Natural killer cell (primary cell): ENCODE measurements around the gene FAM24B. TPM values are rescaled to one million over a fixed set of nuclear protein-coding genes. Genes with fewer than 3 reads are reported as not detected.

Experiments
- ATAC-seq, 3 donors: fragments of 150-1000 bp in 2 of 3; fragments of 200-7000 bp in 1 of 3; cut with Tn5 transposase; 1 replicate in 1 of 3; 2 replicates in 2 of 3; pipeline ENCODE4 v1.10.0; 2021; ENCODE audit warnings: mild to moderate bottlenecking in 2 of 3, moderate library complexity in 2 of 3
- DNase-seq, 2 donors: peaks; one replicate each; pipeline versions ENCODE4 v3.0.0 to v3.0.0-alpha.2; 2013 to 2021; ENCODE audit warnings: mixed read lengths in 1 of 2
- H3K27ac ChIP-seq: one replicate; pipeline ENCODE4 v1.5.1; 2013; ENCODE audit warnings: mild to moderate bottlenecking, low read length
- H3K27me3 ChIP-seq: one replicate; pipeline ENCODE4 v1.6.1; 2013; ENCODE audit warnings: low read length; ENCODE audit not compliant: control insufficient read depth, insufficient read depth
- H3K36me3 ChIP-seq: one replicate; pipeline ENCODE4 v1.6.1; 2013; ENCODE audit warnings: low read length; ENCODE audit not compliant: control insufficient read depth, insufficient read depth
- H3K4me1 ChIP-seq: one replicate; pipeline ENCODE4 v1.6.1; 2013; ENCODE audit warnings: low read length; ENCODE audit not compliant: control insufficient read depth, insufficient read depth
- H3K4me3 ChIP-seq: one replicate; pipeline ENCODE4 v1.5.1; 2013; ENCODE audit warnings: low read length
- H3K9me3 ChIP-seq: one replicate; pipeline ENCODE4 v1.6.1; 2013; ENCODE audit warnings: low read length; ENCODE audit not compliant: control insufficient read depth, insufficient read depth
- H3K27ac Mint-ChIP-seq, 2 donors: one replicate each; pipeline ENCODE4 v1.8.0; 2022; ENCODE audit warnings: mild to moderate bottlenecking in 2 of 2, mixed read lengths in 2 of 2, moderate library complexity in 1 of 2
- H3K27me3 Mint-ChIP-seq, 2 donors: one replicate each; pipeline ENCODE4 v1.8.0; 2022; ENCODE audit warnings: low read depth in 2 of 2, mixed read lengths in 2 of 2
- H3K36me3 Mint-ChIP-seq: one replicate; pipeline ENCODE4 v1.8.0; 2022; ENCODE audit warnings: mixed read lengths
- H3K4me1 Mint-ChIP-seq, 2 donors: one replicate each; pipeline ENCODE4 v1.8.0; 2022; ENCODE audit warnings: mixed read lengths in 2 of 2
- H3K4me3 Mint-ChIP-seq: one replicate; pipeline ENCODE4 v1.8.0; 2022; ENCODE audit warnings: mild to moderate bottlenecking, moderate library complexity, mixed read lengths
- H3K9me3 Mint-ChIP-seq, 2 donors: one replicate each; pipeline ENCODE4 v1.8.0; 2022; ENCODE audit warnings: mixed read lengths in 2 of 2
- WGBS: methylation state at CpG from one replicate; pipeline ENCODE4 v1.1.7; 2013; ENCODE audit warnings: missing lambda C conversion rate; ENCODE audit not compliant: insufficient coverage; 5-methylcytosine and 5-hydroxymethylcytosine counted together
- intact Hi-C: fragments of 100-400 bp; cut with micrococcal nuclease; formaldehyde crosslinking; loops from one replicate; pipeline ENCODE4 v1.14.2; 2022
- total RNA-seq, 4 donors: library from RNA; stranded (reverse); fragments of 120-200 nt in 1 of 4; gene quantifications; one replicate each; pipeline versions ENCODE4 v1.2.3 to v1.2.4, GENCODE V29; 2013 to 2022
- TF ChIP-seq, protein P1 (sequence below): fragments of 200-600 bp; IDR thresholded peaks from one replicate; pipeline ENCODE4 v1.8.0; 2022; ENCODE audit warnings: antibody characterized with exemption

The FAM24B gene
- total RNA-seq, 3 donors from 2014 or later (not counting 1 experiment from before 2014, with no cell fraction given), result 6.1 to 12.6 (median 8.5) TPM

GRCh38 chr10:122850705-122851640, 28.4 kb downstream of the FAM24B start:
- Mint-ChIP-seq H3K9me3 (no peaks in the 10 kb centered on the region), H3K36me3 (no peaks in the 10 kb centered on the region), H3K27ac (no peak overlapping the region), H3K4me3 (no peak overlapping the region), H3K27me3 (no peaks in the 10 kb centered on the region), H3K4me1 (peaks cover 6 to 25% of the 10 kb centered on the region in 2 donors)
- Histone ChIP-seq H3K36me3 (peaks cover 5% of the 10 kb centered on the region), H3K27ac (no peak overlapping the region), H3K27me3 (no peaks in the 10 kb centered on the region), H3K4me3 (no peak overlapping the region), H3K9me3 (no peaks in the 10 kb centered on the region), H3K4me1 (no peaks in the 10 kb centered on the region)
- ATAC-seq (no peak), DNase-seq (no peak)
- intact Hi-C loops, result no loop called here
- WGBS, result 94% methylated on average over 5 of the region's 5 CpGs
- TF ChIP-seq, protein P1, sequence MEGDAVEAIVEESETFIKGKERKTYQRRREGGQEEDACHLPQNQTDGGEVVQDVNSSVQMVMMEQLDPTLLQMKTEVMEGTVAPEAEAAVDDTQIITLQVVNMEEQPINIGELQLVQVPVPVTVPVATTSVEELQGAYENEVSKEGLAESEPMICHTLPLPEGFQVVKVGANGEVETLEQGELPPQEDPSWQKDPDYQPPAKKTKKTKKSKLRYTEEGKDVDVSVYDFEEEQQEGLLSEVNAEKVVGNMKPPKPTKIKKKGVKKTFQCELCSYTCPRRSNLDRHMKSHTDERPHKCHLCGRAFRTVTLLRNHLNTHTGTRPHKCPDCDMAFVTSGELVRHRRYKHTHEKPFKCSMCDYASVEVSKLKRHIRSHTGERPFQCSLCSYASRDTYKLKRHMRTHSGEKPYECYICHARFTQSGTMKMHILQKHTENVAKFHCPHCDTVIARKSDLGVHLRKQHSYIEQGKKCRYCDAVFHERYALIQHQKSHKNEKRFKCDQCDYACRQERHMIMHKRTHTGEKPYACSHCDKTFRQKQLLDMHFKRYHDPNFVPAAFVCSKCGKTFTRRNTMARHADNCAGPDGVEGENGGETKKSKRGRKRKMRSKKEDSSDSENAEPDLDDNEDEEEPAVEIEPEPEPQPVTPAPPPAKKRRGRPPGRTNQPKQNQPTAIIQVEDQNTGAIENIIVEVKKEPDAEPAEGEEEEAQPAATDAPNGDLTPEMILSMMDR, result no peak

DNA sequence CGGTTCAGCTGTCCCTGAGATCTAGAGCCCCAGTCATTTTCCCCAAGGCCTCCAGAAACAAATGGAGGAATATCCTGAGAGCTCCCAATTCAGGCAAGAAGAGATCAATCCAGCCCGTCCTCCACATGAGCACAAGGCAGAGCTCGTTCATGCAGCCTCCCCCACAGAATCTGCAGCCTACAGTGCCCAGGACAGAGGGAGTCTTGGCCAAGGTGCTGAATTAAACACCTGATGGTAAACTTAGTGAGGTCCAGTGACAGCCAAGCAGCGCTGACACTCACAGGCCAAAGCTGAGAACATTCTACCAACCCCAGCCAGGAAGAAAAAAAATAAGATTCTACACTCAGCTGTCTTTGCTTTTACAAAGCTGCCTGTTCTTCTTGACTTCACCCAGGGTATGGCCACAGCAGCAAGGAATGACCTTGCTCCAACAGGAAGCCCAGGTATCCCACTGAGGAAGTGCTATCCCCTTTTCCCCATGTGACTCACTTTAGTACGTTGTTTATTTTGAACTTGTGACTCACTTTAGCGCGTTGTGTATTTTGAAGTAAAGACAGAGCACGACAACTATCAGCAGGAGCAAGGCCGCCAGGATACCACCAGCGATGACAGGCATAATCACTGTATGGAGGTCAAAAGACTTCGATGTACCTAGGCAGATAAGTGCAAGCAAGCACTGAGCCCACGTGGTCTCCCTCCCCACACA, 29.3 kb downstream of the FAM24B start:
- ATAC-seq (no peak), DNase-seq (no peak)
- Histone ChIP-seq H3K9me3 (no peaks in the 10 kb centered on the region), H3K4me3 (no peak overlapping the region), H3K4me1 (no peaks in the 10 kb centered on the region), H3K27me3 (no peaks in the 10 kb centered on the region), H3K36me3 (peaks cover 5% of the 10 kb centered on the region), H3K27ac (no peak overlapping the region)
- 85% methylated on average over 12 of the region's 12 CpGs for WGBS
- Mint-ChIP-seq H3K27me3 (no peaks in the 10 kb centered on the region), H3K9me3 (no peaks in the 10 kb centered on the region), H3K4me3 (no peak overlapping the region), H3K36me3 (no peaks in the 10 kb centered on the region), H3K27ac (no peak overlapping the region), H3K4me1 (peaks cover 6 to 16% of the 10 kb centered on the region in 2 donors)
- TF ChIP-seq, protein P1, result no peak
- intact Hi-C loops, result no loop called here

DNA sequence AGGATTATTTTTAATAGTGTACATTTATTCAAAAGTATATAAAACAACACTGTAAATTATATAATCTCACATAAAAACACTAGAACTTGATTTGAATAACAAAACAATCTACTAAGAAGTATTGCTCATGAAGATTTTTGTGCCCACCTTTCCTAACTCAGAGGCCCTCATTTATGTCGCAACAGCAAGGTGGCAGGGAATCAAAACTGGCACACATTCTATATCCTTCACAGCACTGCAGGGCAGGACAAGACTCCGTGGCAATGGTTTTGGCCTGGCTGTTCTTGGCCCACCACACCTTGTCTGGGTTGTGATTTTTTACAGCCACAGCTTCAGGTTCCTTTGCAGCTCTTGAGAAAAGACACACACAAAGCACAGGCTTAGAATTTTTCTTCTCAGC, 30.3 kb downstream of the FAM24B start:
- DNase-seq, result no peak
- Histone ChIP-seq H3K27me3 (no peaks in the 10 kb centered on the region), H3K9me3 (no peaks in the 10 kb centered on the region), H3K36me3 (peaks cover 5% of the 10 kb centered on the region), H3K4me1 (no peaks in the 10 kb centered on the region), H3K4me3 (no peak overlapping the region), H3K27ac (no peak overlapping the region)
- ATAC-seq, result no peak
- Mint-ChIP-seq H3K9me3 (no peaks in the 10 kb centered on the region), H3K4me1 (peaks cover 6 to 13% of the 10 kb centered on the region in 2 donors), H3K4me3 (no peak overlapping the region), H3K36me3 (no peaks in the 10 kb centered on the region), H3K27me3 (no peaks in the 10 kb centered on the region), H3K27ac (no peak overlapping the region)
- intact Hi-C loops, result no loop called here
- WGBS, result 93% methylated on average over 2 of the region's 2 CpGs
- TF ChIP-seq, protein P1, result no peak
